Stimulated activated CD4-positive, alpha-beta T cell treated with anti-CD3 and anti-CD28 coated beads, Interleukin-2, amount 100 ng/mL, for 24 hours (primary cell): Measurements from ENCODE around the gene PTPN1.
"Not testable (repeated sequence)": the region's sequence is repeated elsewhere in the genome, so short reads cannot be mapped to it uniquely, and the experiment has no call there.

Source experiments
- DNase-seq, 2 donors: peaks; one replicate each; pipeline ENCODE4 v3.0.0-alpha.2; 2020

The PTPN1 gene

GRCh38 chr20:50482396-50482981 lies 27.7 kb upstream of the PTPN1 start:
- DNase-seq = no peak

GRCh38 chr20:50484271-50484976 lies 25.8 kb upstream of the PTPN1 start:
- no peak for DNase-seq

- DNase-seq = no peak
Observed at GRCh38 chr20:50487397-50487796, 22.8 kb upstream of the PTPN1 start.

- no peak for DNase-seq
Observed at GRCh38 chr20:50488236-50488806, 21.9 kb upstream of the PTPN1 start.

- no peak for DNase-seq
Observed at GRCh38 chr20:50491168-50491567, 19.0 kb upstream of the PTPN1 start.

- no peak for DNase-seq
Observed at GRCh38 chr20:50491926-50492634, 18.1 kb upstream of the PTPN1 start.

GRCh38 chr20:50493881-50494253 lies 16.3 kb upstream of the PTPN1 start:
- no peak for DNase-seq

- no peak for DNase-seq
Observed at GRCh38 chr20:50494428-50494827, 15.8 kb upstream of the PTPN1 start.

GRCh38 chr20:50496773-50497385 lies 13.3 kb upstream of the PTPN1 start:
- no peak for DNase-seq

- no peak for DNase-seq
Observed at GRCh38 chr20:50498071-50498776, 12.0 kb upstream of the PTPN1 start.

- no peak for DNase-seq
Observed at GRCh38 chr20:50499938-50500337, 10.2 kb upstream of the PTPN1 start.

GRCh38 chr20:50501972-50502745 lies 8.0 kb upstream of the PTPN1 start:
- DNase-seq = no peak

- DNase-seq = no peak
Observed at GRCh38 chr20:50504231-50504823, 5.9 kb upstream of the PTPN1 start.

GRCh38 chr20:50506270-50506579 lies 4.0 kb upstream of the PTPN1 start:
- DNase-seq = no peak

GRCh38 chr20:50507745-50508144 lies 2.4 kb upstream of the PTPN1 start:
- not testable (repeated sequence) for DNase-seq

- no peak for DNase-seq
Observed at GRCh38 chr20:50508171-50508755, 1.9 kb upstream of the PTPN1 start.

GRCh38 chr20:50510706-50511542 lies 741 bp downstream of the PTPN1 start:
- peak; percentile 20 to 31 for DNase-seq

GRCh38 chr20:50512323-50512722 lies 2.1 kb downstream of the PTPN1 start:
- no peak for DNase-seq

- DNase-seq = no peak
Observed at GRCh38 chr20:50513169-50514034, 3.2 kb downstream of the PTPN1 start.

- DNase-seq = no peak
Observed at GRCh38 chr20:50514035-50514337, 3.8 kb downstream of the PTPN1 start.
